Ascending aorta (tissue), 2 donors: ENCODE results near the gene SIAH1. TPM values are rescaled to one million over a fixed set of nuclear protein-coding genes. Genes with fewer than 3 reads are reported as not detected.
"Not testable (repeated sequence)": the region's sequence is repeated elsewhere in the genome, so short reads cannot be mapped to it uniquely, and the experiment has no call there.

Experiments used
- DNase-seq, 2 donors: peaks; one replicate each; pipeline ENCODE4 v3.0.0-alpha.2; 2019; ENCODE audit warnings: low spot score in 2 of 2
- H3K27ac ChIP-seq, 2 donors: fragments of 200-600 bp; sonication (generic); one replicate each; pipeline ENCODE4 v1.5.1; 2016 to 2017; ENCODE audit warnings: mild to moderate bottlenecking in 1 of 2
- H3K27me3 ChIP-seq: fragments of 200-600 bp; sonication (generic); one replicate; pipeline ENCODE4 v1.5.1; 2017
- H3K36me3 ChIP-seq, 2 donors: fragments of 200-600 bp; sonication (generic); one replicate each; pipeline ENCODE4 v1.5.1; 2016
- H3K4me1 ChIP-seq, 2 donors: fragments of 200-600 bp; sonication (generic); one replicate each; pipeline ENCODE4 v1.5.1; 2016 to 2017; ENCODE audit warnings: mild to moderate bottlenecking in 1 of 2
- H3K4me3 ChIP-seq, 2 donors: fragments of 200-600 bp; sonication (generic); one replicate each; pipeline ENCODE4 v1.5.1; 2016 to 2017; ENCODE audit warnings: mild to moderate bottlenecking in 1 of 2
- H3K9me3 ChIP-seq, 2 donors: fragments of 200-600 bp; sonication (generic); one replicate each; pipeline ENCODE4 v1.5.1; 2016
- intact Hi-C: fragments of 100-400 bp; cut with DNase I; formaldehyde crosslinking; loops from one replicate; pipeline ENCODE4 v1.15.1; 2023
- total RNA-seq: library from RNA; depleted of rRNA; stranded (reverse); fragments of >200 nt; gene quantifications from one replicate; pipeline ENCODE4 v1.1.0, GENCODE V29; 2016
- TF ChIP-seq, protein P1 (sequence below), 3 experiments: fragments of 200-600 bp in 2 of 3; fragments of 450-650 bp in 1 of 3; sonication (generic) in 2 of 3; IDR thresholded peaks; one replicate each; pipeline ENCODE4 v1.5.1; 2016 to 2019; ENCODE audit warnings: antibody characterized with exemption in 3 of 3, mild to moderate bottlenecking in 1 of 3, moderate library complexity in 1 of 3

SIAH1 gene
- total RNA-seq, 1 donor from 2014 or later = 11.3 TPM

DNA sequence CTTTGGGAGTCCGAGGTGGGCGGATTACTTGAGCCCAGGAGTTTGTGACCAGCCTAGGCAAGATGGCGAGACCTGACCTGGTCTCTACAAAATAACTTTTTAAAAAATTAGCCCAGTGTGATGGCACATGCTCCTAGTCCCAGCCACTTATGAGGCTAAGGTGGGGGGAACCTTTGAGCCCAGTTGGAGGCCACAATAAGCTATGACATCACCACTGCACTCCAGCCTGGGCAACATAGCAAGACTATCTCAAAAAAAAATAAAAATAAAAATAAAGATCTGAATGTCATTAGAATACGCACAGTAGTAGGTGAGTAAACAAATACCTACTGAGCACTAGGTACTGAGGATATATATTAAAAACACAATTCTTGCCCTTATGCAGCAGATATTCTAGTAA, 3.1 kb downstream of the SIAH1 start:
- no peaks in the 10 kb centered on the region for H3K27me3 ChIP-seq
- no peak for DNase-seq
- intact Hi-C loops = loop anchor here (5.0 to 10.0 kb wide), 2 partner anchors 65 to 137 kb away; partner anchors contain the start of genes ABCC11 and LONP2
- TF ChIP-seq, protein P1, sequence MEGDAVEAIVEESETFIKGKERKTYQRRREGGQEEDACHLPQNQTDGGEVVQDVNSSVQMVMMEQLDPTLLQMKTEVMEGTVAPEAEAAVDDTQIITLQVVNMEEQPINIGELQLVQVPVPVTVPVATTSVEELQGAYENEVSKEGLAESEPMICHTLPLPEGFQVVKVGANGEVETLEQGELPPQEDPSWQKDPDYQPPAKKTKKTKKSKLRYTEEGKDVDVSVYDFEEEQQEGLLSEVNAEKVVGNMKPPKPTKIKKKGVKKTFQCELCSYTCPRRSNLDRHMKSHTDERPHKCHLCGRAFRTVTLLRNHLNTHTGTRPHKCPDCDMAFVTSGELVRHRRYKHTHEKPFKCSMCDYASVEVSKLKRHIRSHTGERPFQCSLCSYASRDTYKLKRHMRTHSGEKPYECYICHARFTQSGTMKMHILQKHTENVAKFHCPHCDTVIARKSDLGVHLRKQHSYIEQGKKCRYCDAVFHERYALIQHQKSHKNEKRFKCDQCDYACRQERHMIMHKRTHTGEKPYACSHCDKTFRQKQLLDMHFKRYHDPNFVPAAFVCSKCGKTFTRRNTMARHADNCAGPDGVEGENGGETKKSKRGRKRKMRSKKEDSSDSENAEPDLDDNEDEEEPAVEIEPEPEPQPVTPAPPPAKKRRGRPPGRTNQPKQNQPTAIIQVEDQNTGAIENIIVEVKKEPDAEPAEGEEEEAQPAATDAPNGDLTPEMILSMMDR (IDR thresholded peaks at IDR 0.05) = no peak
- peaks cover 12 to 42% of the 10 kb centered on the region in 2 donors for H3K4me1 ChIP-seq
- no peaks in the 10 kb centered on the region for H3K9me3 ChIP-seq
- no peak overlapping the region for H3K4me3 ChIP-seq
- no peak overlapping the region for H3K27ac ChIP-seq
- H3K36me3 ChIP-seq = no peaks in the 10 kb centered on the region

DNA sequence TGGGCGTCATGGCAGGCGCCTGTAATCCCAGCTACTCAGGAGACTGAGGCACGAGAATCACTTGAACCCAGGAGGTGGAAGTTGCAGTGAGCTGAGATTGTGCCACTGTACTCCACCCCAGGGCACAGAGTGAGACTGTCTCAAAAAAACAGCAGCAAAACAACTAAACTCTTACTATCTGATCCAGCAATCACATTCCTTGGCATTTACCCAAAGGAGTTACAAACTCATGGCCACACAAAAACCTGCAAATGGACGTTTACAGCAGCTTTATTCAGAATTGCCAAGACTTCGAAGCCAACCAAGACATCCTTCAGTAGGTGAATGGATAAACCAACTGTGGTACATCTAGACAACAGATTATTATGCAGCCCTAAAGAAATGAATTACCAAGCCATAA, 4.0 kb downstream of the SIAH1 start:
- Histone ChIP-seq H3K36me3 (no peaks in the 10 kb centered on the region), H3K9me3 (no peaks in the 10 kb centered on the region), H3K4me3 (no peak overlapping the region), H3K4me1 (peaks cover 10 to 42% of the 10 kb centered on the region in 2 donors), H3K27me3 (no peaks in the 10 kb centered on the region), H3K27ac (no peak overlapping the region)
- DNase-seq = no peak
- intact Hi-C loops = loop anchor here (5.0 to 10.0 kb wide), 2 partner anchors 66 to 136 kb away; partner anchors contain the start of genes ABCC11 and LONP2
- TF ChIP-seq, protein P1 (IDR thresholded peaks at IDR 0.05) = no peak

DNA sequence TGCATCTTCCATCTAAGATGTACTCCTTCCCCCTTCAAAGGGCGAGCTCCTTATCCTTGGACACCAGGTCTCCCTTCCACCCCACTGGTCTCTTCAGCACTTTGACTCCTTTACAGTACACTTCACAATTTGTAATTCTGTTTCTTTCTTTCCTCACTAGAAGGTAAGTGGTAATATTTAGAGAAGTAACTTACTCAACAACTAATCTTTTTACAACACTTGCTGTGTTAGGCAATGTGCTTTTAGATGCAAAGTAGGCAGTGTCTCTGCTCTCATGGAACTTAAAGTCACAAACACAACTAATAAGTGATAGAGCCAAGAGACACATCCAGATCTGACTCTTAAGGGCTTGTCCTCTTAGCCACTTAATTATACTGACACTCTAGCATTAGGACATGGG, 6.4 kb downstream of the SIAH1 start:
- TF ChIP-seq, protein P1 (IDR thresholded peaks at IDR 0.05) = no peak
- Histone ChIP-seq H3K27ac (no peak overlapping the region), H3K4me1 (peaks cover 13 to 48% of the 10 kb centered on the region in 2 donors), H3K36me3 (no peaks in the 10 kb centered on the region), H3K4me3 (no peak overlapping the region), H3K9me3 (no peaks in the 10 kb centered on the region), H3K27me3 (no peaks in the 10 kb centered on the region)
- intact Hi-C loops = no loop called here
- DNase-seq = no peak

DNA sequence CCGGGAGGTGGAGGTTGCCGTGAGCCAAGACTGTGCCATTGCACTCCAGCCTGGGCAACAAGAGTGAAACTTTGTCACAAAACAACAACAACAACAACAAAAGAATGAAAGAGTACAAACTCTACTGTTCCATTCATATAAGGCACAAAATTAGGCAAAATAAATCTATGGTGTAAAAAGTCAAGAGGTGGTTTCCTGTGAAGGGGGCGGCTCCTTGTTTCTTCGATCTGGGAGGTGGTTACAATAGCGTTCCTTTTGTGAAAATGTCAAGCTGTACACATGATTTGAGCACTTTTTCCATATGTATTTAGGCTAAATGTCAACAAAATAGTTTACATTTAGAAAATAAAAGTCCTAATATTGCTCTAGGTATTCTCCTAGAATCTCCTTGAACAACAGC, 6.9 kb downstream of the SIAH1 start:
- H3K4me1 ChIP-seq = peaks cover 13 to 51% of the 10 kb centered on the region in 2 donors
- no peak overlapping the region for H3K27ac ChIP-seq
- intact Hi-C loops = no loop called here
- no peak for DNase-seq
- H3K36me3 ChIP-seq = no peaks in the 10 kb centered on the region
- H3K27me3 ChIP-seq = no peaks in the 10 kb centered on the region
- TF ChIP-seq, protein P1 (IDR thresholded peaks at IDR 0.05) = no peak
- H3K9me3 ChIP-seq = no peaks in the 10 kb centered on the region
- H3K4me3 ChIP-seq = no peak overlapping the region

DNA sequence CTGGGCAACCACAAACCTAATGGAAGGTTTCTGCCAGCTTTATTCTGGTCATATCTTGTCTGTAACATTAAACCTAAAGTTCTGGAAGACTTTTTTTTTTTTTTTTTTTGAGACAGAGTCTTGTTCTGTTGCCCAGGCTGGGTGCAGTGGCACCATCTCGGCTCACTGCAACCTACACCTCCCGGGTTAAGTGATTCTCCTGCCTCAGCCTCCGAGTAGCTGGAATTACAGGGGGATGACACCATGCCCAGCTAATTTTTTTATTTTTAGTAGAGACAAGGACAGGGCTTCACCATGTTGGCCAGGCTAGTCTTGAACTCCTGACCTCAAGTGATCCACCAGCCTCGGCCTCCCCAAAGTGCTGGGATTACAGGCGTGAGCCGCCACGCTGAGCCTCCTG, 7.9 kb downstream of the SIAH1 start:
- DNase-seq, H3K27ac ChIP-seq, H3K27me3 ChIP-seq, intact Hi-C loops, H3K4me3 ChIP-seq, H3K36me3 ChIP-seq, H3K9me3 ChIP-seq: not testable (repeated sequence)
- peaks cover 13 to 51% of the 10 kb centered on the region in 2 donors for H3K4me1 ChIP-seq

DNA sequence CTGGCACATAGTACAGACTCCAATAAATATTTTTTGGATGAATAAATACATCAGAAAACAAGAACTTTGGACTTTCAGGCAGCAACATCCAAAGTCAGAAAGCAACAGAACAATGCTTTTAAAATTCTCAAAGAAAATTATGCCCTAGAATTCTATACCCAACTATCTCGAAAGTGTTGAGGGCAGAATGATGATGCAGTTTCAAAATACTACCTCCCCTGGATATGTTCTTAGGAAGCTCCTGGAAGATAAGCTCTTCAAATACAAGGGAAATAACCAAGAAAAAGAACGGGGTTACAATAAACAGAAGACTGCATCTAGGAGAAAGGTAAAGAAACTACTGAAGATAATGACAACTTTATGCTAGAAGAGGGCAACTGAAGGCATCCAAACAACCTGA, 11.0 kb downstream of the SIAH1 start:
- Histone ChIP-seq H3K27me3 (no peaks in the 10 kb centered on the region), H3K27ac (no peak overlapping the region), H3K4me1 (peaks cover 10 to 42% of the 10 kb centered on the region in 2 donors), H3K9me3 (no peaks in the 10 kb centered on the region), H3K36me3 (no peaks in the 10 kb centered on the region), H3K4me3 (no peak overlapping the region)
- intact Hi-C loops = loop anchor here (5.0 kb wide), 1 partner anchor 163 kb away; no protein-coding TSS in a partner anchor
- TF ChIP-seq, protein P1 (IDR thresholded peaks at IDR 0.05) = no peak
- no peak for DNase-seq
